GM21390 (cell line): ENCODE results near the gene POLE.

ENCODE experiments used
- ATAC-seq: cut with Tn5 transposase; IDR thresholded peaks from one replicate; pipeline ENCODE4 v1.9.1; 2021; ENCODE audit not compliant: unreplicated experiment

Gene POLE

GRCh38 chr12:132617135-132617701, 69.9 kb downstream of the POLE start:
- no peak for ATAC-seq

GRCh38 chr12:132615579-132616038, 71.5 kb downstream of the POLE start:
- no peak for ATAC-seq

- ATAC-seq = no peak
These were observed 72.1 kb downstream of the POLE start for GRCh38 chr12:132614861-132615578.

DNA sequence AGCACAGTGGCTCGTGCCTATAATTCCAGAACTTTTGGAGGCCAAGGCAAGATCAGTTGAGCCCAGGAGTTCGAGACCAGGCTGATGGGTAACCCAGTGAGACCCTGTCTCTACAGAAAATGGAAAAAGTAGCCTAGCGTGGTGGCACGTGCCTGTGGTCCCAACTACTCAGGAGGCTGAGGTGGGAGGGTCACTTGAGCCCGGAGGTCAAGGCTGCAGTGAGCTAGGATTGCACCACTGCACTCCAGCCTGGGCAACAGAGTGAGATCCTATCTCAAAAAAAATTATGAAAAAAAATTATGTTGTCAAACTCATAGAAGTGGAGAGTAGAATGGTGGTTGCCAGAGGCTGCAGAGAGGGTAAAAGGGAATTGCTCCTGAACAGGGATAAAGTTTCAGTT, 73.1 kb downstream of the POLE start:
- no peak for ATAC-seq

GRCh38 chr12:132611620-132612019, 75.5 kb downstream of the POLE start:
- ATAC-seq = no peak

GRCh38 chr12:132610866-132611602, 76.1 kb downstream of the POLE start:
- ATAC-seq = no peak

DNA sequence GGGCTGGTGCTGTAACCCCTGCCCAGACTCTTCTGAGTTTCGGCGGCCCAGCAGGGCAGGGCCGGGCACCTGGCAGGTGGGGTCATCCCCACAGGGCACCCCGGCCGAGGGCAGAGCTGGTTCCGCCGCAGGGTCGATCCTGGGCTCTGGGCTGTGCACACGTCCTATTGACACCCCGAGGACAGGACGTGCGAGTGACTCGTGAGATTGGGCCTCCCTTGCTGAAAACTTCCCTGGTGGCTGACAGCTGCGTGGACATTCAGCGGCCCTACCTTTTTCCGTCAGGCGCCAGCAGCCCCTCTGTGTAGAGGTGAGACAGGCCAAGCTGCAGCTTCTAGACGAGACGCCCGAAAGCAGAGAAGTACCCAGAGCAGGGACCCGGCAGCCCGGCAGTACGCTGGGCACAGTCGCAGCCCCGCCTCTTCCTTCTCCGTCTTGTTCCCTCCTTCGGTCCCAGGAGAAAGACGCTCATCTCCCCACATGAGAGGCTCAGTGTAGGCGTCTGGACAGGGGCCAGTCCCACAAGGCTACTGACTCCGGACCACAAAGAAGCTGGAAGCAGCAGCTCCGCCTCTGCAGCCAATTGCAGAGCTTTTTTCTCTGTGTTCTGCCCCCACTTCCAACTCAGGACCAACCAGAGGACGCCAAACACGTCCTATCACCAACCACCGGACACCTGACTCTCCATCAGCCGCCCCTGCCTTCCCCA, 76.9 kb downstream of the POLE start, which contains the start of gene LRCOL1:
Gene LRCOL1, minus strand, starts transcription at position 532 of the 709 bp plus-strand sequence. CDS start 4,331 bp downstream, outside the sequence.
- ATAC-seq = no peak

DNA sequence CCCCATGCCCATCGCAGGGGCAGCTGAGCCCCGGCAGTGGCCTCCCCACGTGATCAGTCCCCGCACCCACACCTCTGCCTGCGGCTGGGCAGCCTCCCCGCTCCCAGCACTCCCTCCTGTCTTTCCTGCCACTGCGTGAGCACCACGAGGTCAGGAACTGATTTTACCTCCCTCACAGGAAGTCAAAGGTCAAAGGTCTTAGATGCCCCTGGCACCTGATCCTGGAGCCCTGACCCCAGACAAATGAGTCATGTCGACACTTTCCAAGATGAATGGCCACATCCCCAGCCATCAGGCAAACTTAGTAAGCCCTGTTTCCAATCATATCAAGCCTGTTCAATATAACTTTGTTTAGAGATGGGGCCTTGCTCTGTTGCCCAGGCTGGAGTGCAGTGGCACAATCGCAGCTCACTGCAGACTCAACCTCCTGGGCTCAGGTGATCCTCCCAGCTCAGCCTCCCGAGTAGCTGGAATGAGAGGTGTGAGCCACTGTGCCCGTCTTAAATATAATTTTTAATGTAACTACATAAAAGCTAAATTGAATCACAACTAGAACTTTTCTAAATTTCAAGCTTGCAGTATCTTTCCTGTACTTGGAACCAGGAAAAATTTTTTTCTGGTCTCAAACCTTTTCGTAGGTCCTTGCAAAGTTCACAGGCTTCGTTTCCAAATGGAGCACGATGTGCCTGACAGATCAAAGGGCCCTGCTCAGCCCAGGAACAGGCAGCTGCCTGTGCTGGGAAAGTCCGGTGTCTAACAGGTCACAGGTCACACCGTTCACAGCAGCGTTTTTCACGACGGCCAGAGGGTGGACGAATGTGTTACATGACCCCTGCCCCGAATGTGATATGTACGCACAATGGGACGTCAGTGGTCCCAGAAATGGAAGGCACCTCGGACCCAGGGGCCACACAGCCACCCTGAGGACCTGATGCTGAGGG, 78.6 kb downstream of the POLE start:
- no peak for ATAC-seq

- no peak for ATAC-seq
These were observed 80.2 kb downstream of the POLE start for GRCh38 chr12:132606927-132607326.

DNA sequence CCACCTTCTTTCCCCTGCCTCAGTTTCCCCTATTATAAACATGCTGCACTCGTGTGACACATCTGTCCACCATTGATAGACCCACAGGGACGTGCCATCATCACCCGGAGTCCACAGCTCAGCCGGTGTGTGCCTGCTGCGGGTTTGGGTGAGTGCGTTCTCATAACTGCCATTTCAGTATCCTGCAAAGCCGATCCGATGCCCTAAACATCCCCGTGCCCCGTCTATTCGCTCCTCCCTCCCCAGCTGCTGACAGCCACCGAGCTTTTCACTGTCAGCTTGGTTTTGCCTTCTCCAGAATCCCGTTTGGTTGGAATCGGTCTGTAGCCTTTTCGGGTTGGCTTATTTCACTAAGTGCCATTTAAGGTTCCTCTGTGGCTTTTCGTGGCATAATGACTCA, 80.7 kb downstream of the POLE start:
- ATAC-seq = no peak

- ATAC-seq = no peak
These were observed 81.2 kb downstream of the POLE start for GRCh38 chr12:132605892-132606291.

DNA sequence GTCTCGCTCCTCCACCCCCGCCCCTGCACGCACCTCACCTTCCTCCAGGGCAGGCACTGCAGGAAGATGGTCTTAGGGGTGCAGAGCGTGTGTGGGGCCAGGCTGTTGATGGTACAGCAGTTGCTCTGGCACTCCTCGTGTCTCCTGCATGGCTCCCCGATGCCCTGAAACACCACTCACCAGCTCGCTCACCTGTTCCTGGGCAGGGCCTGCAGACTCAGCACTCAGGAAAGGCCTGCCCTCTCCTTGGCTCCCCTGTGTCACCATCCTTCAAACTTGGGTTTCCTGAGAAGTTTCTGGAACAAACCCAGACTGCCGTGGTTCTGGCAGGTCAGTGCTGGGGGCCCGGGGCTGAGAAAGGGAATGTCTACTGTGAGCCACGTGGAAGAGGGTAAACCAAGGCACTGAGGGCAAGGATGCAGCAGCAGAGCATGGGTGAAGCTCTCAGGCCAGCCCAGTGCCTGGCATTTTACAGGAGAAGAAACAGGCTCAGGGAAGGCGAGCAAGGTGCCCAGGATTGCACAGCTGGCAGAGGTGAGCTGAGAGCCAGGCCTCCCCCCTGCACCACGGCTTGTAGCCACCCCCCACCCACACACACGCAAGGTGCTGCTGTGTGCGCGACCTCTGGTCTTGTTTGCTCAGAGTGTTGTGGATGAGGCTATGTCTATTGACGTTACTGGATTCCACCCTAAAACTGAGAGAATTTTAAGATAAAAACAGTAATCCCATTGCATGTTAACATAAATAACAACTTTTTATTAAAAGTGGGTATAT, 82.3 kb downstream of the POLE start:
- no peak for ATAC-seq

- no peak for ATAC-seq
These were observed 83.0 kb downstream of the POLE start for GRCh38 chr12:132604151-132604618.

GRCh38 chr12:132603240-132604150, 83.6 kb downstream of the POLE start:
- no peak for ATAC-seq

GRCh38 chr12:132602572-132603239, 84.4 kb downstream of the POLE start:
- no peak for ATAC-seq

GRCh38 chr12:132601171-132601883, 85.8 kb downstream of the POLE start:
- ATAC-seq = no peak
